Left ventricle myocardium inferior (tissue), 1 donor: ENCODE data around the gene CCDC51. TPM values are rescaled to one million over a fixed set of nuclear protein-coding genes. Genes with fewer than 3 reads are reported as not detected.

Source experiments
- DNase-seq: peaks from one replicate; pipeline ENCODE4 v3.0.0-alpha.2; 2020
- H3K27ac ChIP-seq: fragments of 200-600 bp; replicated peaks from 2 replicates; pipeline ENCODE4 v1.8.0; 2021
- H3K27me3 ChIP-seq: fragments of 200-600 bp; 2 replicates; pipeline ENCODE4 v1.8.0; 2021; ENCODE audit warnings: low read depth
- H3K36me3 ChIP-seq: fragments of 200-600 bp; 2 replicates; pipeline ENCODE4 v1.8.0; 2021
- H3K4me1 ChIP-seq: fragments of 200-600 bp; 2 replicates; pipeline ENCODE4 v1.8.0; 2021
- H3K4me3 ChIP-seq: fragments of 200-600 bp; 2 replicates; pipeline ENCODE4 v1.8.0; 2021; ENCODE audit warnings: mild to moderate bottlenecking, moderate library complexity
- H3K9me3 ChIP-seq: fragments of 200-600 bp; replicated peaks from 2 replicates; pipeline ENCODE4 v1.8.0; 2021
- CTCF ChIP-seq: fragments of 200-600 bp; IDR thresholded peaks from 2 replicates; pipeline ENCODE4 v1.8.0; 2021; ENCODE audit warnings: antibody characterized with exemption, mild to moderate bottlenecking, borderline replicate concordance
- intact Hi-C: fragments of 100-400 bp; cut with micrococcal nuclease; formaldehyde crosslinking; loops from one replicate; pipeline ENCODE4 v1.11.0; 2022
- total RNA-seq: library from RNA; stranded (reverse); fragmentation: NEBNext Ultra II Directional; extraction: Animal tissue kit (Norgen Biotek cat#: 25700); gene quantifications from one replicate; pipeline ENCODE4 v1.2.1, GENCODE V29; 2021
- donor health status: DM: no; HTN: yes; CAD: no; lungs with severe emphysema.

CCDC51 gene
- total RNA-seq, 1 donor from 2014 or later = 13.9 TPM

GRCh38 chr3:48432411-48433371 is 7.2 kb downstream of the CCDC51 start:
- peaks cover 15% of the 10 kb centered on the region for H3K36me3 ChIP-seq
- intact Hi-C loops = loop anchor here (10.0 kb wide), 1 partner anchor 158 kb away; no protein-coding TSS in a partner anchor
- H3K4me3 ChIP-seq = no peak overlapping the region
- H3K9me3 ChIP-seq = no peaks in the 10 kb centered on the region
- H3K4me1 ChIP-seq = peaks cover 47% of the 10 kb centered on the region
- peak; percentile 5 for TF ChIP-seq CTCF
- no peaks in the 10 kb centered on the region for H3K27me3 ChIP-seq
- no peak for DNase-seq
- peak overlapping the region; percentile 57 for H3K27ac ChIP-seq

DNA sequence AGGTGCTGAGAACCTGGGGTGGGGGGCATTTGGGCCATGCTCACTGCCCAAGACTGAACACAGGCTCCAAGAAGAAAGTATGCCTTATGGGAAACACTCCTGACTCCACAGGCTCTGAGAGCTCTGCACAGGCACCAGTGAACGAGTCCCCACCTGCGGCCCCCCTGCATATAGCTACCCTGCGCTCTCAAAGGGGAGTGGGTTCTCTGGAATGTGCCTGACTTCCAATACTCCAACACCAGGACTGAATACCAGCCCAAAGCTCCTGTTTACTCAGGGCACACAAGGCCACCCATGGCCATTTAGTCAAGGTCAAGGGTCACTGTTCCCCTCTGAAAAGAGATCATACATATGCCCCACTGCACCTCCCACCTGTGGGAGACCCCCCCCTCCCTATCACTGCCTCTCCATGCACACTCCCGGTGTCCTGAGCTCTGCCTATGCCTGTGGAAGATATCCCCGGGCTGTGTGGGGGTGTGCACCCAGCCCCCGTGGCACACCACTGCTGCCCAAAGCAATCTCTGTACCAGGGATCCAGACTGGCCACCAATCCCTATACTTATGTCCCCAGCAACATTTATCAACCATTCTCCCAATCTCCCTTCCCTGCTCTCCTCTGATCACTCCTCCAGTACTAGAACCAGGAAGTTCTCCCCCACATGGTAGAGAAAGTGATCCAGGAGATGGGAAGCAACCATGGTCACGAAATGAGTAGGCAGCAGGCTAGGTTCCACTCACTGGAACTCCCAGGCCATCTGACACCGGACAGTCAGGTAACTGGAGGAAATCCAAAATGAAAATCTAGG is 8.5 kb downstream of the CCDC51 start:
- no peak for TF ChIP-seq CTCF
- no peak overlapping the region for H3K4me3 ChIP-seq
- H3K36me3 ChIP-seq = peaks cover 15% of the 10 kb centered on the region
- intact Hi-C loops = loop anchor here (10.0 kb wide), 1 partner anchor 157 kb away; no protein-coding TSS in a partner anchor
- H3K27ac ChIP-seq = peak overlapping the region; percentile 94
- no peaks in the 10 kb centered on the region for H3K27me3 ChIP-seq
- no peak for DNase-seq
- H3K4me1 ChIP-seq = peaks cover 59% of the 10 kb centered on the region
- H3K9me3 ChIP-seq = no peaks in the 10 kb centered on the region

- H3K4me1 ChIP-seq = peaks cover 62% of the 10 kb centered on the region
- no peak for DNase-seq
- no peak overlapping the region for H3K4me3 ChIP-seq
- intact Hi-C loops = loop anchor here (10.0 kb wide), 1 partner anchor 156 kb away; no protein-coding TSS in a partner anchor
- H3K9me3 ChIP-seq = no peaks in the 10 kb centered on the region
- no peaks in the 10 kb centered on the region for H3K27me3 ChIP-seq
- peaks cover 15% of the 10 kb centered on the region for H3K36me3 ChIP-seq
- no peak for TF ChIP-seq CTCF
- H3K27ac ChIP-seq = peak overlapping the region; percentile 94
These were observed 9.2 kb downstream of the CCDC51 start for GRCh38 chr3:48430708-48431101.

- H3K4me1 ChIP-seq = peaks cover 68% of the 10 kb centered on the region
- no peak for TF ChIP-seq CTCF
- intact Hi-C loops = loop anchor here (10.0 kb wide), 1 partner anchor 155 kb away; no protein-coding TSS in a partner anchor
These were observed 9.8 kb downstream of the CCDC51 start, which contains the start of gene PLXNB1 for GRCh38 chr3:48429960-48430707. Gene PLXNB1, minus strand, starts transcription at chr3:48430086. Its CDS starts 5,475 bp downstream, at chr3:48424611.

More at GRCh38 chr3:48429960-48430707, 9.8 kb downstream of the CCDC51 start, which contains the start of gene PLXNB1:
- Histone ChIP-seq H3K27me3 (no peaks in the 10 kb centered on the region), H3K9me3 (no peaks in the 10 kb centered on the region), H3K27ac (peak within 1 kb of the TSS; percentile 94), H3K4me3 (peak within 1 kb of the TSS; percentile 92), H3K36me3 (peaks cover 15% of the 10 kb centered on the region)
- DNase-seq = peak; percentile 35
